GM21367 (cell line): ENCODE data around the gene APRT.

Source experiments
- ATAC-seq: cut with Tn5 transposase; IDR thresholded peaks from one replicate; pipeline ENCODE4 v1.9.1; 2021; ENCODE audit not compliant: unreplicated experiment

APRT gene

DNA sequence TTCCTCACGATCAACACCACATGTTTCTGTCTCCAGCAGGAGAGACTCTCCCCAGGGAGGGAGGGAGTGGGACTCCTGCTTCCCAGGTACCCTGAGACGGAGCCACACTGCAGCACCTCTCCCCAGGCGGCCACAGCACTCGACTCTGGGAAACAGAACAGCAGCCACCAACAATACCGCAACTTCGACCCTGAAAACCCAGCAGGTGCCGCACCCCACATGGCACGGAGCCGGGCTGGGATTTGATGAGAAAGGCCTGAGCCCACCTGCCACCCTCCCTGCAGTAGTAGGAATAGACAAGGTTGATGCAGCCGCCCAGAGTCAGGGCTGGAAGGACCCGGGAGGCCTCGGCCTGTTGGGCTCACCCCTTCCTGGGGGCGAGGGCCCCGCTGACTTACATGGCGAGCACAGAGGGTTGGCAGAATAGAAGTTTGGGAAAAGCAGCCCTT is 30.6 kb upstream of the APRT start:
- ATAC-seq: no peak

DNA sequence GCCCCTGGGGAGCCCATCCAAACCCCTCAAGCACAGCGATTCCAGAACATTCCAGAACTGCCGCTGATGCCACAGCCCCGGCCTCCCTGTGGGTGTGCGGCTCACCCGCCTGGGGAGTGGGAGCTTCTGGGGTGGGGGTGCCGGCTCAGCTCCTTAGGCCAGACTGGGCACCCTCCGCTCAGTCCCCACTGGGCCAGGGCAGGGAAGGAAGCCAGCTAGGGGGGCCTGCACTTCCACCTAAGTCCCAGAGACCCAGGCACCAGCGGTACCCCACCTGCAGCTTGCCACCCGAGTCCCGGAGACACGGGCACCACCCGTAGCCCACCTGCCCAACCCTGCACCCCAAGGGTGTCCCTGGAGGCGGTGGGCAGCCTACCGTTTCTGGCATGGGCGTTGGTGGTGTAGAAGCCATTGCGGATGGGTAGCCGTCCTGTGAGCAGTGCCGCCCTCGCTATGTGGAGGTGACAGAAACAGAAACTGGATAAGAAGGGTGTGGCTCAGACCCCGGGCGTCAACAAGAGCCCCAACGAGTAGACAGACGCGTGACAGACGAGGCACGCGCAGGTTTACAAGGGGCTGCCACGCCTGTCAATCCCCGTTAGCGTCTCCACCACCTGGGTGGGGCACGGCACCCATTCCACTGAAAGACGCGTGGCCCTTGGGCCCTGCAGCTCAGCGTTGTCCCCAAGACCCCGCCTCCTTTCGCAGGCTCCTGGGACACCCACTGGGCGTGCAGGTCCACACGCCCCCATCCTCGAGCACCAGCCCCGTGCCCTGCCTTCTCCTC is 30.0 kb upstream of the APRT start:
- ATAC-seq: no peak

DNA sequence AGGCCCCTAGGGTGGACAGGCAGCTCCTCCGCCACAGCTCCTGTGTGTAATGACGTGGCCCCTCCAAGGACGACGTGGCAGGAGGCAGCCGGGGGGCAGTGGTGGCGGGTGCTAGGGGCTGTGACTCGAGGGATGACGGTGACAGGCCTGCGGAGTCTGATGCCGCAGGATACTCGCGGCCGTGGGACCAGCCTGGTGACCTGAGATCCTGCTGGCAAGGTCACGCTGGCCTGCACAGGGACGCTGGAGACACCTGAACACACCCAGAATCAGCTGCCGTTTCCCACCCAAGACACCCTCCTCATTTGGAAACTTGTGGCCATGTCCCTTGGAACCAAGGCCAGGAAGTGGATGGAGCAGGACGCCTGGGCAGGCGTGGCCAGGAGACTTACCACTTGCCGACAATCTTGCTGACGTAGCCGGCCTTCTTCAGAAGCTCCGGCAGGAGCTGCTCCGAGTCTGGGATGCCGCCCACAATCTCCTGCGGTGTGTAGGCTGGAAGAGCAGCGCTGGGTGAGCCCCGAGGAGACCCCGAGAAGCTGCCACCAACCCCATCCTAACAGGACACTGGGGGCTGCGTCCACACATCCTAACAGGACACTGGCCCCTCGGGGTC is 29.0 kb upstream of the APRT start:
- no peak for ATAC-seq

DNA sequence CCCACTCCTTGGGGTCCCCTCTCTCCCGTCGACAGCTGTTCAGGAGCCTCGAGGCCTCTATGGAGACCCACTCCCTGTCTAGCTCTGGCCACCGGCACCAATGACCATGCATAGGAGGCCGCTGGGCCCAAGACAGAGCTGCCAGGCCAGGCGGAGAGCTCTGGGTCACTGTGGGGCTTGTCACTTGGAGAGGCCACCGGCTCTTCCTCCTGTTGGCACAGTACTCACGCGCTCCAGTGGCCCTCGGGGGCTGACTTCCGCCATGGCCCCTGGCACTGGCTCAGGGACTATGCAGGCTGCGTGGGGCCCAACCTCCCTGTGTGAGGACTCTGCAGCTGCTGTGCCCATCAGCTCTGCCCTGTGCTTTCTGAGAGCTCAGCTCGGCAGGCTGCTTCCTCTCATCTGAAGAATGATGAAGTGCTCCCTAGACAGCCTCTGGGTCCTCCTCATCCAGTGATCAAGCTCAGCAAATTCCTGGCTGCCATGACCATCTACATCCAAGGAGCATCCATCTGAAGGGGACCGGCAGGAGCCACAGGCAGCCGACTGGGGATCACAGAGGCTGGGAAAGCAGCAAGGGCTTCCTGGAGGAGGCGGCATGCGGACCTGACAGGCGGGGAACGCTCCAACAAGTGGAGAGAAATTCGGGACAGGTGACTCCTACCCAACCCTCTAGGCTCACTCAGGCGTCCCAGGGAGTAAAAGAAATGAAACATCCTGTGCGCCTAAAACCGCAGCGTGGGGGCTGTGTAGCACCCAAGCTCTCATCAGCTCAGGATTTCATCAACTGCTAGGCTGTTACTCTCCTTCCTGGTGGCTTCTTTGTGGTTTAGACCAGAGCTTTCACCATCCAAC is 28.2 kb upstream of the APRT start:
- ATAC-seq: no peak

DNA sequence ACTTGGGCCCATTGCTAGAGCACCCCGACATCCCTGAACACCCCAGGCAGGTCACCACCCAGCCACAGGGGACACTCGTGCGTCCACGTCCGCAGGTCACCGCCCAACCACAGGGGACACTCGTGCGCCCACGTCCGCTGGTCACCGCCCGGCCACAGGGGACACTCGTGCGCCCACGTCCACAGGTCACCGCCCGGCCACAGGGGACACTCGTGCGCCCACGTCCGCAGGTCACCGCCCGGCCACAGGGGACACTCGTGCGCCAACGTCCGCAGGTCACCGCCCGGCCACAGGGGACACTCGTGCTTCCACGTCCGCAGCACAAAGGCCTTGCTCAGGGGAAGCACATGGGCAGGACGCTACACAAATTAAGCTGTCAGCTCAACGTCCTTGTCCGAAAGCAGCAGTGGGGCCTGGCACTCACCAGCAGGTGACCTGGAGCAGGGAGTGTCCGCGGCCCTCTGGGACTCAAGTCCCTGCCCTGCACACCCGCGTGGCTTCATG is 27.4 kb upstream of the APRT start:
- no peak for ATAC-seq

DNA sequence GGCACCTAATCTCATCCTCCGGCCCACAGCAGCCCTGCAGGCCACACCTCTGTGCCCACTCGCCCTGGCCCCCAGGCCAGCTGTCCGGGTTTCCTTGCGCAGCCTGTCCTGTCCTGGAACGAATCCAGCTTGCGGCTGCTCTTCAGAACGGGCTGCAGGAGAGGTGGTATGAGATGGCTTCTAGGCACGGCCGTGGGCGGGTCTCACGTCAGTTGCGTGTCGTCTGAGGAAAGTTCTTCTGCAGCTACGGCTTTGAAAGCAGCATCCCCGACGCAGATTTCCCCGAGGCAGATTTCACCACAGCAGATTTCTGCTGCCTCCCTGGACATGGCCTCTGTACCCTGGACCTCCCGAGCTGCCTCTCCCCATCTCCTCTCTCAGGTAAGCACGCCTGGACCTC is 26.8 kb upstream of the APRT start:
- no peak for ATAC-seq

DNA sequence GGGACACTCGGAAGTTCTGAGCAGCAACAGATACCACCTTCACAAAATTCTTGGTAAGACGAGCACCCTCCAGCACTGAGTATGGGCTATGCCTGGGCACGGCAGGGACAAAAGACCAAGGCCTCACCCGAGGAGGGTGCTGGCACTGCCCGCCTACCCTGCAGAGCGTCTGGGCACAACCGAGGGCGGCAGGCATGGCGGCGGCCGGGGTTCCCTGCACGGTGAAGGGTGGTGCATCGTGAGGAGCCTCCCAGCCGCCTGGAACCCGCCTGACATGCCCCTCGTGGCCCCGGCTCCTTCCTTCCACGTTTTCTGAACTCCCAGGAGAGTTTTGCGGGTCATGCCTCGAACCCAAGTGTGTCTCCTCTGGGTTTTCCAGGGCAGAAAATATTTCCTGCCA is 26.1 kb upstream of the APRT start:
- no peak for ATAC-seq

DNA sequence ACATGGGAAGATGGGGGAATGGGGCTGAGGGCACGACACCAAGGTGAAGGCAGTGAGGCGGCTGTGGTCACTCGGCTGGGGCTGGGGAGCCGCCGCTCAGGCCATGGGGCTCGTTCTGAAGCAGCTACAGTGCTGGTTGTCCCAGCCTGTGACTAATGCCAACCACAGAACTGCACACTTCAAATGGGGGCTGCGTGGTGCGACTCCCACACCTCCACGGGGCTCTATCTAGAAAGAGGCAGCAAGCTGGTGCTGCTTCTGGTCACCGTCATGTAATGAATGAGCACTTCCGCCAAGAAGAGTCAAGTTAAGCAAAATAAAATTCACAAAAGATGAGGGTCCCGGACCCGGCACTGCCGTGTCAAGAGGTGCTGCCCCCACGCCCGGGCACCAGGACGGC is 25.1 kb upstream of the APRT start:
- no peak for ATAC-seq

DNA sequence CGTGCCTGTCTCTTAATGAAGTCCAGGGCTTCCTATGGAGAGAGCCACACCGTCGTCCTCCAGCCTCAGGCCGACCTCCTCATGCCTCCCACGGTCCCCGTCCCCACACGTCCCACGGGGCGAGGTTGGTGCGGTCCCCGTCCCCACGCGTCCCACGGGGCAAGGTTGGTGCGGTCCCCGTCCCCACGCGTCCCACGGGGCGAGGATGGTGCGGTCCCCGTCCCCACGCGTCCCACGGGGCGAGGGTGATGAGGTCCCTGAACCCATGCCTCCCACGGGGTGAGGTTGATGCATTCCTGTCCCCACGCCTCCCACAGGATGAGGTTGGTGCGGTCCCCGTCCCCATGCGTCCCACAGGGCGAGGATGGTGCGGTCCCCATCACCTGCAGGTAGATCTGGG is 24.1 kb upstream of the APRT start:
- no peak for ATAC-seq

DNA sequence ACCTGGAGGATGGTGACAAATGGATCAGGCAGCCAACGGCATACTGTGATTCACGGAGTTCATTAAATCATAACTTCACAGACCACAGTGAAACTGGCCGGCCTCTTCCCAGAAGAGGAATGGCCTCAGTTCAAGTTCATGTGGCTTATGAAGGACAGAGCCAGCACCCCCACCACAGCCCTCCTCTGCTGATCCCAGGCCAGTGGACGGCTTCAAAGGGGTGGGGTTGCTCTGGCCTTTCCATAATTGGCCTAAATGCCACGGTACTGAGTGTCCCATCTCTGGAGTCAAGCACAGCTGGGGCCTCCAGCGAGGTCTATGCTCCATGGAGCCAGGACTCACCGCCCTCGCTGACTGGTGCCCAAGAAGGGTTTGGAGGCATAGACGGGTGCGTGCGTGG is 23.7 kb upstream of the APRT start:
- no peak for ATAC-seq

DNA sequence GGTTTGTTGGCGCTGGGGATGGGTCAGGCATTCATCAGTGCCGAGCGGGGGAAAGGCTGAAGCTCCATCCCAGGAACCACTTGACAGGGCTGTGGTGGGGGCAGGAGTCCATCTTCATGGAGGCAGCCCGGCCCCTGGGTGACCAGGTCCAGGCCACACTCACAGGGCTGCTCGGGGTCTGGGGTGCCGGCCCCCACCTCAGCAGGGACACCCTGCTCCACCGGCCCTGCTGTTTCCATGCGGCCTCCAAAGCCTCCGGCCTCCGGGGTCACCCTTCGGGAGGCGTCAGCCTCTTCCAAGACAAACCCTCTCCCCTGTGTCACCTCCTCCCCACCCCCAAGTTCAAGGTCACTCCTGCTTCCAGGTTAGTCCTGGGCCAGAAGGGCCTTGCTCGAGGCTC is 22.9 kb upstream of the APRT start:
- ATAC-seq: no peak

DNA sequence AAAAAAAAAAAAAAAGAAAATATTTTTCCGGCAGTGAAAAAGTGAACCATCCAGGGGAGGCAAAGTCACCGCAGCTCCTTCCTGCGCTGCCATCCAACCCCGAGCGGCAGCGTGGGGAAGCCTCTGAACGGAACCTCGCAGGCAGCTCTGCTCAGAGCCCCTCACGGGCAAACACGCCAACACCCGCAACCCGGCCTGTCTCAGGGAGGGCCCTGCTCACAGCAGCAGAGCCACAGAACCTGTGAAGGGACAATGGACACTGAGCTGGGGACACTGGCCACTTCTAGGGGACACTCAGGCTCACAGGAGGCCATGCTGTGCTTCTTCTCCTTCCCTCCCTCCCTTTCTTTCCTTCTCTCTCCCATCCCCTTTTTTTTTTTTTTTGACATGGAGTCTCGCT is 21.4 kb upstream of the APRT start:
- ATAC-seq: no peak

DNA sequence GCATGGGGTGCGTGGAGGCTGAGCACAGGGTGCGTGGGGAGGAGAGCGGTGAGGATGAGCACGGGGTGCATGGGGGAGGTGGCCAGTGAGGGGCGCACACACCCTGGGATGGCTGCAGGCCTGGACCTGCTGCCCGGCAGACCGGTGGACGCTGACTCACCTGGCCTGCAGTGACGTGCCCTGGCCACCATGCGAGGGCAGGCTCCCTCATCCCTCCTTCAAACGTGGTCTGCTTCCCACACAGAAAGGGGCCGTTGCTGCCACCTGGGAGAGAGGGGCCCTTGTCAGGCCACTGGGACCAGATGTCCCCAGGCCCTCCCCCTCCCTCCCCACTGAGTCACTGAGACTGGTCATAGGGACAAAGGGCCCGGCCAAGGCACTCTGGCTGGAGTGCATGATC is 20.1 kb upstream of the APRT start:
- no peak for ATAC-seq

DNA sequence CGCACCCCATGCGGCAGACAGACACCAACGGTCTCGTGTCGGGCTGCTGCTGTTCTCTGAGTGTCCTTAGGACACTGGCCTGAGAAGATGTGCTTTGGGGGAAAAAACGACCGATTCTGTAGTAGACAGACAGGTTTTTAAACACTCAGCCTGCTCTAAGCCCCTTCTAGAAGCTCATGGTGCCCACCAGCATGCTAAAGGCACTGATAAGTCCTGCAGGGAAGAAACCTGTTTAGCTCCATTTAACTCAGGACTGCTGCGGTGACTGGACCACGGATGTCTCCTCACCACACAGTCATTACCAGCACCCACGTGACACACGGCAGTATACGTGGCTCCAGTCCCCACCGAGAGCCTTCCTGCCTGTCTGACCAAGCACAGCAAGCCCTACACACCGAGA is 19.1 kb upstream of the APRT start:
- ATAC-seq: no peak

DNA sequence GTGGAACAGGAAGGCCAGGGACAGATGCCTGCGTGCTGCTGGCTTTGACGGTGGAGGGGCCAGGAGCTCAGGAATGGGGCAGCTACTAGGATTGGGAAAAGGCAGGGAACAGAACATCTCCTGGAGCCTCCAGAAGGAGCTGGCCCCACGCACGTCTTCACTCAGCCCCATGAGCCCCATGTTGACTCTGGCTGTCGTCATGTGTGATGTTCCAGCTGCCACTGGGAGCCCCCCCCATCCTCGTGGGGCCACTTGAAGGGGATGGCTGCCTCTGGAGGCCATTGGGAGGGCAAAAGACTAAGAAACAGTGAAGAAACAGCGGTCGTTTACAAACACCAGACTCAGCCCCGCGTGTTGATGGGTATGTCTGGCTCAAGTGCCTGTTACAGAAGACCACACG is 18.5 kb upstream of the APRT start:
- ATAC-seq: no peak

DNA sequence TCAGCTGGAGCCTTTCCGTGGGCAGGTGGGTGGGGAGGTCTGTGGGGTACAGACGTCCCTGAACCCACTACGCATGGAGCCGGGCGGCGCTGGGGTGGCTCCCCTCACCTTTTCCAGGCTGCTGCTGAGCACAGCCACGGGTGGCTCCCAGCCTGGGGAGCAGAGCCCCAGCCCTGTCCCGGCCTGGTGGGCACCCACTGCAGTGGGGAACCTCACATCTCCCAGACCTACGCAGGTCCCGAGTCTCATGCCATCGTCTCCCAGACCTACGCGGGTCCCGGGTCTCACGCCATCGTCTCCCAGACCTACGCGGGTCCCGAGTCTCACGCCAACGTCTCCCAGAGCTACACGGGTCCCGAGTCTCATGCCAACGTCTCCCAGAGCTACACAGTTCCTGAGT is 17.0 kb upstream of the APRT start:
- ATAC-seq: no peak

DNA sequence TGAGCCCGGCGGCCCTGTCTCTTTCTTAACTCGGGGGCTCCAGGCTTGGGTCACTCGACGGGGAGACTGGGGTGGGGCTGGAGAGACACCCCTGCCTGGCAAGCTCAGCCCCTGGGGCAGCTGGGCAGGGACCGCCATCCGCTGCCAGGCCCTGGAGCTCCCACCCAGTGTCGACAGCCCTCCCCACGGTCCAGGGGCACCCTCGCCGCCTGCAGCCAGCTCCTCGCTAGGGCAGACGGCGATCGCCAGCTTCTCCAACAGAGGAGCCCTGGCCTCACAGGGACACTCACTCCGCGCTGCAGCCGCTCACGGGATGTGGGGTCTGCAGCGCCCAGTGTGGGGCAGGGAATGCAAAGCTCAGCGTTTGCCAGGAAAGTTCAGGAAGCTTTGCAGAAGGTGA is 16.0 kb upstream of the APRT start:
- no peak for ATAC-seq

DNA sequence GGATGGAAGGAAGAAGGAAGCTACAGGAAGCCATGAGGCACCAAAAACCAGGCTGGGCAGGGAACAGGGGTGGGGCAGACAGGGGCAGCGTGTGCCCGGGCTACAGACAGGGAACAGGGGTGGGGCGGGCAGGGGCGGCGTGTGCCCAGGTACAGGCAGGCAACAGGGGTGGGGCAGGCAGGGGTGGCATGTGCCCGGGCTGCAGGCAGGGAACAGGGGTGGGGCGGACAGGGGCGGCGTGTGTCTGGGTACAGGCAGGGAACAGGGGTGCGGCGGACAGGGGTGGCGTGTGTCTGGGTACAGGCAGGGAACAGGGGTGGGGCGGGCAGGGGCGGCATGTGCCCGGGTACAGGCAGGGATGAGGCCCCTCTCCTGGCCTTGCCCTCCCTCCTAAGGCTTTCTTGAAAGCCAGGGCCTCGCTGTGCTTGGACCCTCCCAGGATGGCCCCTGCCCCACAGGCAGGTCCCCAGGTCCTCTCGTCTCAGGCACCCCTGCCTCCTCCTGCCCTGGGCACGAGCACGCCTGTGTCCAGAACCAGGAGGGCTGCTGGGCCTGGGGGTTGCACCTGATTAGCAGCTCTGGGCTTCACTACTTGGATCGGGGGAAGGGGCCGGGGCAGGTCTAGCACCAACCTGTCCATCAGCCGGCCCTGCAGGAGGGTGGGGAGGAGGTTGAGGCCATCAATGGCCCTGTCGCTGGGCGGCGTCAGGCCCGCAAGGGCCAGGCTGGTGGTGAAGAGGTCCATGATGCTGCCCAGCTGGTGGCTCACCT is 14.5 kb upstream of the APRT start:
- ATAC-seq: no peak

DNA sequence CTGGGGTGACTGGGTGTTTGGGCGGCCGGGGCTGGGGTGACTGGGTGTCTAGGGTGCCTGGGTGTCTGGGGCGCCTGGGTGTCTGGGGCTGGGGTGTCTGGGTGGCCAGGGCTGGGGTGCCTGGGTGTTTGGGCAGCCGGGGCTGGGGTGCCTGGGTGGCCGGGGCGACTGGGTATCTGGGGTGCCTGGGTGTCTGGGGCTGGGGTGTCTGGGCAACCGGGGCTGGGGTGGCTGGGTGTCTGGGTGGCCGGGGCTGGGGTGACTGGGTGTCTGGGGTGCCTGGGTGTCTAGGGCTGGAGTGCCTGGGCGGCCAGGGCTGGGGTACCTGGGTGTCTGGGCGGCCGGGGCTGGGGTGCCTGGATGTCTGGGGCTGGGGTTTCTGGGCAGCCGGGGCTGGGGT is 13.4 kb upstream of the APRT start:
- ATAC-seq: no peak

DNA sequence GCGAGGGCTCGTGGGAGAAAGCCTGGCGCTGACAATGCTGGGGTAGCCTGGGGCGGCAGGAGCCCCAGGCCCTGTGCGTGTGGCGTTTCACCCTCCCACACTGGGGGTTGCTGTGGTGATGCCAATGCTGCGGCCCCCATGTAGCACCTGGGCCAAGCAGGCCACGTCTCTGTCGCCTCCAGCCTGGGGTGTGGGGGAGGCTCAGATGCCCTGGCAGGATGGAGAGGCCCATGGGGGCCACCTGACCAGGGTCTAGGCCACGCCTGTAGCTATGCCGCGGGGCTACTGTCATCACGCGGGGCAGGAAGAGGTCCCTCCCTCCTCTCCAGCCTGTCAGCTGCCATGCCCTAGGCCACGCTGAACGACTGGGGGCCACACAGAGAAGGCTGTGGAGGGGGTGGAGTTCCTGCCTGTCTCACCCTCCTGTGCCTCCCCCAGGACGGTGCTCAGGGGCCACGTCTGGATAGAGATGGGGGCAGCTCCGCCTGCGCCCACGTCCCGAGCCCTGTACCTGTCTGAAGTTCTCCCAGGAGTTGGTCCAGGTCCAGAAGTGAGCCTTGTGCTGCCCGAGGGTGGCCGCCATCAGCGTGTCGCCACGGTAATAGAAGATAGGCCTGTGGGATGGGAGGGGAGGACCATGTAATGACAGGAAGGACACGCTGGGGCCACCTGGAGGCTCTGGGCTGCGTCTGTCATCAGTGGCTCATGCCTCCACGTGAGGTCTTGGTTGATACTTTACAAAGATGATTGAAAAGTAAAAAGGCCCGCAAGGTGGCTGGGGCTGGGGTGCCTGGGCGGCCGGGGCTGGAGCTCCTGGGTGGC is 12.7 kb upstream of the APRT start:
- ATAC-seq: no peak
